ENCODE measurements around the gene DPH2.

The DPH2 gene

DNA sequence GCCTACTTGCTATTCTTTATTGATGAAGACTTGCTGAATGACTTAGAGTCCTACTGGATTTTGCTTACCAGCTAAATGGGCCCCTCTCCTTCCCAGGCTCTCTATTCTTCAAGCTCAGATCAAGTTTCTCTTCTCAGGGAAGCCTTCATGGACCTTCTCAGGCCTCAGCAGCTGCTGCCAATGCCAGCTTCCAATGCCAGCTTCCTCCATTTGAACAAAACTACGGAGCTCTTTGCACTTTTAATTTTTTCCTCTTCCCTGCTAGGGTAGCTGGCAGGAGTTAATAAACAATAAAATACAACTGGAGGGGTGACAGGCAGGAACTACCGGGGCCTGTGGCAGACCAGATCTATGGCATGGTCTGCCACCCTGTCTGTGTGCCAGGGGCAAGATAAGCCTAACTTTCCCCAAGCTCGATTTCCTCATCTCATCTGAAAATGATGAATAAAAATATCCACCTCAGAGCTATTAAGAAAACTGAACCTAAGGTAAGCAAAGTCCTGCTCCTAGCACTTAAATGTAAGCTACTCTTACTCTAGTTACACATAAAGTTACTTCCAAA is 24.1 kb upstream of the DPH2 start:
- DNase-seq, result no peak

DNA sequence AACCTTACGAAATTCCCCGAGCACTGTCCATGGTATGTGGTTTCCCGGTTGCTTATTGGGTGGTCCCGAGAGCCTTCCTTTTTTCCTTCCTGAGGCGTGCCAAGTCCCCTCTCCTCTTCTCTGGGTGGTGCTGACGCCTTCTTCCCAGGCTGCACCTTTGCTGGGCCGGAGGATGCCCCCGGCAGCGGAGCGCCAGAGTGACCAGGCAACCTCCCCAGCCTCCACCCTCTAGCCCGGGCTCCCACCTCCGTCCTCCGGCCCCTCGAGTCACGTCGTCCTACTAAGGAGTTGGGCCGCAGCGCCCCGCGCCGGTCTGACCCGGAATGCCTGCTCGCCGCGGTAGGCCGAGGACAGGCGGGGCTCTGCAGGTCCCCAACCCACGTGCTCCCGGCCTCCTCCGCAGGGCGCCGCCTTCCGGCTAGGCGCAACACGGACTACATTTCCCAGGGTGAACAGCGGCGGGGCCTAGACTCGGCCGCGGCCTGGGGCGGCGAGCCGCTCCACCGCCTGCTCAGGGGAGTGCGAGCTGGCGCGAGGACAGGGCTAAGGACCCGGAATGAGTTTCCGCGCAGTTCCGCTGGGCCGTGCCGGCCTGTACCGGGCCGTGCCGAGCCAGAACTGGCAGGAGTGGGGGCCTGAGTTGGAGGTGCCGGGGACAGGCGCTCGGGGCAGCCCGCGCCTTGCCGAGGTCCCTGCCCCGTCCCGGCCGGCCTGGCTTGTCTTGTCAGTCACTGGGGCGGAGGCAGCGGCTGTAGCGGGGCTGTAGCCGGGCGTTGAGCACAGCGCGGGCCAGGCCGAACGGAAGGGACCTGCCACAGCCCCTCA is 23.4 kb upstream of the DPH2 start, which contains the start of gene IPO13:
Gene IPO13 (plus strand): TSS at position 715 of the 825 bp plus-strand sequence. CDS start 651 bp downstream, outside the sequence.
- peak; percentile 97 for DNase-seq

DNA sequence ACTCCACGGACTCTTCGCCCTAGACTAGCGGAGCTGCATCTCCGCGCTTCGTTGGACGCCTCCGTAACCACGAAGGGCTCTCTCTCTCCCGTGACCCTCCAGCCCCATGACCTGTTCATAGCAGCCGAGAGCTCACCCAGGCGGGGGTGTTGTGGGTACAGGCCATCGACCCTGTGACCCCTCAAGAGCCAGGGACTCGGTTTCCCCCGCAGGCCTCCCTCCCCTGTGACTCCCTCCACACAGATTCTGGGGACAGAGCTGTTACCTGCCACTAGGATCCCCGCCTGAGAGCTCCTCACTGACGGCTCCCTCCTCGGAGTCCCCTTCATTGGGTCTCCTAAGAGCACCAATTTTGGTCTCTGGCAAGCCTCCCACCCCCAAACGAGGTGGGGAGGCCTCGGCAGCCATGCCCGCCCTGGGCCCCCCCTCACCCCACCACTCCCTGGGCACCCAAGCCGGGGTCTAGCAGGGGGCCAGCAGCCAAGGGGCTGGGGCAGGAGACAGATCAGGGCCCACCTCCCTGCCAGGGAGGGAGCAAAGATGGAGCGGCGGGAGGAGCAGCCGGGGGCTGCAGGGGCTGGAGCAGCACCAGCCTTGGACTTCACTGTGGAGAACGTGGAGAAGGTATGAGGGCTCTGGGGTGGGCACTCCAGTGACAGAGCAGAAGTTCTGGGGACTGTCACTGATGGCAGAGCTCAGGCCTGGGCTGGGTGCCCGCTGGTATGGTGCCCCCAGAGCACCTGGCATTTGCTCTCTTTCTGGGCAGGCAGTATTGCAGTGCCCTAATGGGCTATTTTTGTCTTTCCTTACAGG is 22.5 kb upstream of the DPH2 start:
- DNase-seq, result no peak

DNA sequence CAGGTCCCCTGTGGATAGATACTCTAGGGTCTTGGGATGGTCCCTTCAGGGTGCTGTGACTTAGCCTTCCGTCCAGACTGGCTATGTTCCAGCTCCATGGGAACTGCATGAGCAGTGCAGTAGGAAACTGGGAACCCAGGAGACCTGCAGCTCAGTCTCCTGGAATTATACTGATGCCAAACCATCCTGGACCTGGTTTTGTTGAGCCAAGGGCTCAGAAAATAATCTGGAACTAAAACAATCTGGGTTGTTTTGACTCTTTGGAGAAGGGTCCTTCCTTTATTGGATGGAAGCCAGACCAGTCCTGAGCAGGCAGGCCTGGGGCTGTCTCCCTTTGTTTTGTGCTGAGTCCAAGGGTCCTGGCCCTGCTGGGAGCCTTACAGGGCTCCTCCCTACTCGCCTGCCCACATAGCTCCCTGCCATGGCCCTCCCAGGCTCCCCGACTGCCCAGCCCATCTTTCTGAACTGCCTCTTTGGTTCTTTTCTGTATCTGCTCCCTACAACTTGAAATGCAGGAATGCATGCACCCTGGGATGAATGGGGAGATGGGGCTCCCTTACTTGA is 21.9 kb upstream of the DPH2 start:
- DNase-seq, result no peak

DNA sequence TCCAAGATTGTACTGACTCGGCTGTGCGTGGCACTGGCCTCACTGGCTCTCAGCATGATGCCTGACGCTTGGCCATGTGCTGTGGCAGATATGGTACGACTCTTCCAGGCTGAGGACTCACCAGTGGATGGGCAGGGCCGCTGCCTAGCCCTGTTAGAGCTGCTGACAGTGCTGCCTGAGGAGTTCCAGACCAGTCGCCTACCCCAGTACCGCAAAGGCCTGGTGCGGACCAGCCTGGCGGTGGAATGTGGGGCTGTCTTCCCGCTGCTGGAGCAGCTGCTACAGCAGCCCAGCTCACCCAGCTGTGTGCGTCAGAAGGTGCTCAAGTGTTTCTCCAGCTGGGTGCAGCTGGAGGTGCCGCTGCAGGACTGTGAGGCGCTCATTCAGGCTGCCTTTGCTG is 20.1 kb upstream of the DPH2 start:
- DNase-seq, result no peak

DNA sequence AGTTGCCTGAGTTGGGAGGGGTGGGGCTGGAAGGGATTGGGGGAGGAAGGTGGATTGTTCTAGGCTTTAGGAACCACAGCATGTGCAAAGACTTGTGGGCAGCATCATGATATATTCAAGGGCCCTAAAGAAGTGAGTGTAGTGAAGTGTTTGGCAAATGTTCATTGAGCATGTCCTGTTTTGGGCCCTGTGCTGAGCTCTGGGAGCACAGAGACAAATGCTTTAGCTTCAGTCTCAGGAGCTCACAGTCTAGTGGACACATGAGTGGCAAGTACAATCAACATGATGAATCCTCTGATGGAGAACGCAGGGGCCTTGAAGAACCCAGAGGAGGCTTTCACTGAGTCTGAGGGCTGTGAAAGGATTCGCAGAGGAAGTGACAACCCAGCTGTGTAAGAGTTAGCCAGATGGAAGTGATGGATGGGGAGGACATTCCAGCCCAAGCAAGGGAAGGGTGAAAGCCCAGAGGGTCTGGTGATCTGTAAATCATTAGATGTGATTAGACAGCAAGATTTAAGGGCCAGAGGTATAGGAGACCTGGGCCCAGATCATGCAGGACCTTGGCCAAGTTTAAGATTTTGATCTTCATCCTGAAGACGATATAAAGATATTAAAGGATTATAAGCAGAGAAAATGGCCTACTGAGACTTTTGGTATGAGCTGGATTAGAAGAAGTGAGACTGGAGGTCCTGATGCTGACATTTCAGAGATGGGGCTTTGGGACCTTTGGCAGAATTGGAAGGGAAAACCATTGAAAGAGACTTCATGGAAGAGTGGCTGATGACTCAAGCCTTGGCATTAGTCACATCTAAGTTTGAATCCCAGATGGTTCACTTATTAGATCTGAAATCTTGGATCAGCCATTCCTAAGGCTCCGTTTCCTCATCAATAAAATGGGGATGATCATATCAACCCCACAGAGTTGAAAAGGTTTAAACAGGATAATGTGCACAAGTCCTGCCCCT is 18.5 kb upstream of the DPH2 start:
- no peak for DNase-seq

DNA sequence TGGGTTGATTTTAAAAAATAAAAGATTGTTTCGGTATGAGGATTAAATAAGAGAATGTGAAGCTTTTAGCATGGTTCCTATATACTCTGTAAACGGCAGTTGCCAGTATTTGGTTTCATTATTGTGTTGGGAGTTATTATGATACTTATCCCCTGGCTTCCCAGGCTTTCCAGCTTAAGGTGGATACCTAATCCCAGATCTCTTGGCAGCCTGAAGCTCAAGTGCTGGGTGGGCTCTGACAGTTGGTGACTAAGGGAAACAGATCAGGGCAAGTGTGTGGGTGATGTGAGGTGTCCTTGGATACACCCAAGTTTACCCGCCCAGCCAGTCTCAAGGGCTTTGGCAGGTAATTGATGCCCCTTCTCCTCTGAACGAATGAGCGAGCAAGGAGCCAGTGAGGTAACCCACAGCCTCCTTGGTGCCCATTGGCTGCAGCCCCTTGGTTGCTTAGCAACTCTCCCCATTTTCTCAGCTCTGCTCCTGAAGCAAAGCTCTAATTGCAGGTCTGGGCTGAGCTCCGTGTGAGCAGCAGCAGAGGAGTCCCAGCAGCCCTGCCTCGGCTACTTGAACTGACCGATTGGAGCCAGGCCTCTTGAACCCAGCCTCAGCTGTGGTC is 17.0 kb upstream of the DPH2 start:
- DNase-seq, result no peak

DNA sequence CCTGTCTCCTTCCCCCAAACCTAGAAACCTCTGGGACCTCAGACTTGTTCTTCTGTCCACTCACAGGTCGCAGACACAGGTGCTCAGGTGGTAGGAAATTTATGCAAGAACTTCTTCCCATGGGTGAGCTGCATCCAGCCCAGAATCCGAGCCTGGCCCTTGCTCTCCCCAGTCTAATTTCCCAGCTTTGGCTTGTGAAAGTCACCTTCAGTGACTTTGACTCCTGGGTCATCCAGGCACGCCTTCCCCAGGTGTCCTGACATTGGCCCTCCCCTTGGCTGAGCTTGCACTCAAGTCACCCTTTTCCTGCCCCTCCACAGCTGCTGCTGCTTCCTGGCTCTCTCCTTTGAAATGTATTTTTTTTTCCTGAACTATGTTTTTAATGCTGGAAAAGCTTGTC is 16.4 kb upstream of the DPH2 start:
- no peak for DNase-seq

DNA sequence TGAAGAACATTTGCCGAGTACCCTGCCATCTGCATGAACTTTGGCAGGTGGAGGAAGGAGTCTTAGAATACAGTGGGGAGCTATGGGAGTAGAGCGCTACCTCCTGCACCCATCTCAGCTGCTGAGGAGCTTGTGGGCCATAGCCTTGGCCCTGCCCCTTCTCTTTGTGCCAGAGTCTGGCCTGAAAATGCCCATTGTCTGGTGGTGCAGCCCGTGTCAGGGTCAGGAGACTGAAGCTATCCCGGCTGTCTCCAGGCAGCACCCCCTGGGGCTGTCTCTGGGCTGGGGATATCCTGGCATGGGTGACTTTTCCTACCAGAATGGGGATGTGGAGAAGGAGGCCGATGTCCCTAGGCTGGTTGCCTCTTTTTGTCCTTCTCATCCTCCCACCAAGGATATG is 15.8 kb upstream of the DPH2 start:
- DNase-seq, result no peak

DNA sequence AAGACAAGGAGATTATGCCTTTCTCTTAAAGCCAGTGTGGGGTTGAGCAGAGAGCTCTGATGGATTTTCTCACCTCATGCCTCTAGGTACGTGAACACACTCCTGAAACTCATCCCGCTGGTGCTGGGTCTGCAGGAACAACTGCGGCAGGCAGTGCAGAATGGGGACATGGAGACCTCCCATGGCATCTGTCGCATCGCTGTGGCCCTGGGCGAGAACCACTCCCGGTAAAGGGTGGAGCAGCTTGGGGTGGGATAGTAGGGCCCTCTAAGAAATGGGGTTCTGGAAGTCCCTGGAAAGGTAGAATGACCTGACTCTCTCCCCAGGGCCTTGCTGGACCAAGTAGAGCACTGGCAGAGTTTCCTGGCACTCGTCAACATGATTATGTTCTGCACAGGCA is 13.6 kb upstream of the DPH2 start:
- no peak for DNase-seq

DNA sequence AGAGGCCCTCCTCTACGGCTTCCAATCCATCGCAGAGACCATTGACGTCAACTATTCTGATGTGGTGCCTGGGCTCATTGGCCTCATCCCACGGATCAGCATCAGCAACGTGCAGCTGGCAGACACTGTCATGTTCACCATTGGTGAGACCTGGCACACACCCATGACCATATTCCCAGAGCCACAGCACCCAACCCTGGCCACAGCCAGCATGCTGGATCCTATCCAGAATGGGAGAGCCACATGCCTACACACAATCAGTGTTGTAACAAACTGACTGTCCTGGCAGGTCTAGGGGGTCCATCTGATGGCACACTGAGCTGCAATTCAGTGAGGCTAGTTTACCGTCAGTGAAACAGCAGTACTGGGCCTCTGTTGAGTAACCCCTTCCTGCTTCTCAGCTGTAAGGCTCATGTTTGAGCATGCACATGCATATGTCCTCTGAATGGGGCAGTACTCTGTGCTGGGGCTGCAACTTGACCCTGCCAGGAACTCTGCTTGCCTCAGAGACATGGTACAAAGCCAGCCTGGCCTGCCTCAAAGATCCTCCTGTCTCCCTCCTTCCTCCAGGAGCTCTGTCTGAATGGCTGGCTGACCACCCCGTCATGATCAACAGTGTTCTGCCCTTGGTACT is 12.3 kb upstream of the DPH2 start:
- DNase-seq, result no peak

DNA sequence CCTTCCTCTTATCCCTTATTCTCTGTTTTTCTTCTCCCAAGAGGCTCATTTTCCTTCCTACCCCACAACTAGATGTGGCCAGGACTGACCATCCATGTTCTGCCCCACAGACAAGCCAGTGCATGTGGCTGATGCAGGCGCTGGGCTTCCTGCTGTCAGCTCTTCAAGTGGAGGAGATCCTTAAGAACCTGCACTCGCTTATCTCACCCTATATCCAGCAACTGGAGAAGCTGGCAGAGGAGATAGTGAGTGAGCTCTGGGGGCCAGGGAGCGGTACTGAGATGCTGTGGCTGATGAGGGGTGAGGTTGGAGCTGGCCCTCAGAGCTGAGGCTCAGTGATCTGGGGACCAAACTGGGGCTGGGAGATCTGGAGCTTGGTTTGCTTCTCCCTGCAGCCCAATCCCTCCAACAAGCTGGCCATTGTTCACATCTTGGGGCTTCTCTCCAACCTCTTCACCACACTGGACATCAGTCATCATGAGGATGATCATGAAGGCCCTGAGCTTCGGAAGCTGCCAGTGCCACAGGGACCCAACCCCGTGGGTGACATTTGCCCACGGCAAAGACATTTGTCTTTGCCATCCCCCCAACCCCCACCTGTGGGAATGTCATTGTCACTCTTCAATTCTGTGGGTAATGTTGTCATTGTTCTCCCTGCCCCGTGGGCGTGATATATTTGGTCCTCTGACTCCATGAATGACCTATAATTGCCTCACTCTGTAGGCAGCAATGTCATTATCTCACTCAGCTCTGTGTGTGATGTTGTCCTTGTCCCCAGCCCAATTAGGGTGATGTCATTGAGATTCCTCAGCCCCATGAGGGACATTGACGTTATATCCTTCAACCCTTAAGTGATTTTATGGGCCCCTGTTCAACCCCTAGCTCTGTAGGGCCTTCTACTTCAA is 11.2 kb upstream of the DPH2 start:
- DNase-seq, result no peak

DNA sequence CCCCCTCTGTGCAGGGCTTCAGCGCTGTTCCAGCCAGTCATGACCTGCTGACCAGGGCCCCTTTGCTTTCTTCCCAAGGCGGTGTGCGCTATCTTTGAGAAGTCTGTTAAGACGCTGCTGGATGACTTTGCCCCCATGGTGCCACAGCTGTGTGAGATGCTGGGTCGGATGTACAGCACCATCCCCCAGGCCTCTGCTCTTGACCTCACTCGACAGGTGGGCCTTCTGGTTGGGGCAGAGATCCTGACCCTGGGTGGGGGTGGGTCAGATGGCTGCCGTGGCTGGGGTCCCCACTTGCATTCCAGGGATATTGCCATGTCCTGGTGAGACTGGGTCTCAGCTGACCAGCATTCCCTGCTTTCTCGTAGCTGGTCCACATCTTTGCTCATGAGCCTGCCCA is 9.0 kb upstream of the DPH2 start:
- DNase-seq, result no peak

DNA sequence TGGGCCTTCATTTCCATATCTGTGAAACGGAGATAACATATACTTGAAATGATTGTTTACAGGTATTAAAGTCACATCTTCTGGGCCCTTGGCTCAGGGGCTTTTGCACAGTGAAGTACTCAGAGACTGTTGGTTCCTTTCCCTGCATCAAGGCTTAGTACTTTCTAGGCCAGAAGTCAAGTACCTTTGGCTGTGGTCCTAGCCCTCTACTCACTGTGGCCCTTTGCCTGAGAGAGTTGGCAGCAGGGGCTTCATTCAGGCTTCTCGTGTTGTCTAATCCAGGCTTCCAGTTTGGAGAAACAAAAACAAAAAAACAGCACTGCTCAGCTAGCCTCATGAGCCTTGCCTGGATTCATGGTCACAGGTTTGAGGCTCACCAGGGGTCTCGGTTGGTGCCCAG is 8.1 kb upstream of the DPH2 start:
- DNase-seq, result no peak

DNA sequence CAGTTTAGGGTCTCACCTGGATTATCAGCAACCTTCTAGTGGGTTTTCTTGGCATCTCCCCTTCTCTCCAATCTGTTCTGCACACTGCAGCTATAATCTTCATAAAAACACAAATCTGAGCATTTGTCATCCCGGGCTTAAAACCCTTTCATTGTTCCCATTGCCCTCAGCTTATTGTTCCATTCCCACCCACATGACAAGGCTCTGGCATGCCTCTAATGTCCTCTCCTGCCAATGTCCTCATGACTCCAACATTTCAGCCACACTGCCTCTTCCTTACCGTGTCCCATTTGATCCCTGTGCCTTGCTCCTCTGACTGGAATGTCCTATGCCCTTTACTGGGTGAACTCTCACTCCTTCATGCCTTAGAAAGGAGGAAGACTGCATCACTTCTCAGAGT is 7.5 kb upstream of the DPH2 start:
- DNase-seq, result no peak

DNA sequence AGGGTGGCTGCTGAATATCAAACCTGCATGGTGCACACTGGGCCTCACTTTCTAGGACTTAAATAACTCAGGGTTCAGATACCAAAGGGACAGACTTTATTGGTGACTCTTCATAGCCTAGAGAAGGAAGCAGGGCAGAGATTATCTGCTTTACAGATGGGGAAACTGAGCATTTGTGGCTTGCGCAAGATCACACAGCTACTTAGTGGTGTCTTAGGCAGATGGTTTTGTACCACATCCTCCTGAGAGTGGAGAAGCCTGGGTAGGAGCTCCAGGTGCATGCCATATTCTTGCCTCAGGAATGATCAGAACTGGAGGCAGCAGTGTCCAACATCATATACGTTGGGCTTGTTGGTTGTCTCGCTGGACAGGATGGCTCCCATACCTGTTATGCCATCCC is 6.8 kb upstream of the DPH2 start:
- DNase-seq, result no peak

DNA sequence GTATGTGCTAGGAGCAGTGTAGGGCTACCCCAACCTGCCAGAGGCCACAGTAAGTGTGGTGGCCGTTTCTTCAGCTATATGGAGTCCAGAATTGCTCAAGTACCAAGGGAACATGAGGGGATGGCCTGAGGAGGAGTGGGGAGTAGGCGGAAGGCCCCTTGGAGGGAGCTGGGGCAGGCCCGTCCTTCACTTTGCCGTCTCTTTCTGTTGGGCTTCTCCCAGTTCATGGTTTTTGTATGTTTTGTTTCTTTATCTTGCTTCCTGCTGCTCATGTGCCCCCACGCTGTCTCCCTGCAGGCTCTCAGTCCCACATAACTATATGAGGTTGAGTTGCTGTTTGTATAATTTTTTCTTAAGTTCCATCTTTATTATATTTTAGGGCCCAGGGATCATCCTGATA is 5.9 kb upstream of the DPH2 start:
- DNase-seq, result no peak

DNA sequence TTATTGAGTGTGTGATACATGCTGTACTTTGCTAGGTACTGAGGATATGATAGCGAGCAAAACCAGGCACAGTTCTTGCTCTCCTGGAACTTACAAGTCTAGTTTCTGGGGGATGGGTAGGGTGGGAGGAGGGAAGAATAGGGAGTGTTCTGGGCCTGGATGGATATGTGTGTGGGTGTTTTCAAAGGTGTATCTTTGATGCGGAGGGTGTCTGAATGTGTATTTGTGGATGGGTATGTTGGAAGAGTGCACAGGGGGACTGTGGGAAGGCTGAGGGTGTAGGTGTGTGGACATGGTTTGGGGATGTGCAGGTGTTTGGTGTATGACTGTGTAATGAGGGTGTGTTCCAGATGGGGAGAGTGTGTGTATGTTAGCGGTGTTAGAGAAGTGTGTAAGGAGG is 4.5 kb upstream of the DPH2 start:
- no peak for DNase-seq

DNA sequence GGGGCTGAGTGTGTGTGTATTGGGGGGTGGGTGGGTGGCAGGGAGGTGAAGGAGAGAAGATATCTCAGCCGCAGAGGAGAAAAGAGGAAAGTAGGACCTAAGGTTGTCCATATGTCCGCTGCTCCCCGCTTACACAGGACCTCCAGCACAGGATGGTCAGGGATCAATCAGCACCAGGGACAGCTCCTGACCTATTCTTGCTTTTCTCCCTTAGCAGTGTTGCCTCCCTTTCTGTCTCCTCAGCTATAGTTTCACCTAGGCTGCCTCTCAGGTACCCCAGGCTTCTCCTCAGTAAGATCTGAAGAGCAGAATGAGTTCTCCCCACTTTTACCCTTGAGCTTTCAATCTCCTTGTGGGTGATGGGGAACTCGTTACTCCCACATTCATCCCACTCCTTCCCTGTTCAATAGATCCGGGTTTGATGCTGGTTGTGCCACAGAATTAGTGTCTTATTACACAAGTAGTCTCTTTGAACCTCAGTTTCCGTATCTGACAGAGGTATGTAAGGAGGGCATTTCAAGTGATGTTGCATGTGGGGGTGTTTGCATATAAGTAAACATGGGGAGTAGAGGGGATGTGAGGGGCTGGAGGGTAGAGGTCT is 1.4 kb upstream of the DPH2 start:
- DNase-seq, result no peak

DNA sequence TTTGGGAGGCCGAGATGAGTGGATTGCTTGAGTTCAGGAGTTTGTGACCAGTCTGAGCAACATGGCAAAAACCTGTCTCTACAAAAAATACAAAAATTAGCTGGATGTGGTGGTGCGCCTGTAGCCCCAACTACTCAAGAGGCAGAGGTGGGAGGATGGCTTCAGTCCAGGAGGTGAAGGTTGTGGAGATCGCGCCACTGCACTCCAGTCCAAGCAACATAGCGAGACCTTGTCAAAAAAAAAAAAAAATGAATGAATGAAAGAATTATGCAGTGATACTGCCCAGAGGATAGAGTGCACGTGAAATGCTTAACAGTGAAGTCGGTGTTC is 429 bp upstream of the DPH2 start:
- DNase-seq, result no peak
